Glutamatergic neuron (in vitro differentiated cells): Measurements from ENCODE around the gene CEP112. TPM values are rescaled to one million over a fixed set of nuclear protein-coding genes. Genes with fewer than 3 reads are reported as not detected.
"Not testable (repeated sequence)": the region's sequence is repeated elsewhere in the genome, so short reads cannot be mapped to it uniquely, and the experiment has no call there.

Source experiments
- DNase-seq: peaks from one replicate; pipeline ENCODE4 v3.0.0; 2022
- H3K27ac Mint-ChIP-seq: one replicate; pipeline ENCODE4 v1.8.0; 2020; ENCODE audit warnings: mild to moderate bottlenecking, mixed read lengths, inconsistent platforms; ENCODE audit not compliant: unreplicated experiment
- H3K27me3 Mint-ChIP-seq: one replicate; pipeline ENCODE4 v1.8.0; 2020; ENCODE audit warnings: mild to moderate bottlenecking, moderate library complexity, mixed read lengths, inconsistent platforms; ENCODE audit not compliant: unreplicated experiment
- H3K36me3 Mint-ChIP-seq: one replicate; pipeline ENCODE4 v1.8.0; 2020; ENCODE audit warnings: mild to moderate bottlenecking, mixed read lengths, inconsistent platforms; ENCODE audit not compliant: unreplicated experiment
- H3K4me1 Mint-ChIP-seq: one replicate; pipeline ENCODE4 v1.8.0; 2020; ENCODE audit warnings: mild to moderate bottlenecking, low read depth, mixed read lengths, inconsistent platforms; ENCODE audit not compliant: unreplicated experiment
- H3K4me3 Mint-ChIP-seq: one replicate; pipeline ENCODE4 v1.8.0; 2020; ENCODE audit warnings: mild to moderate bottlenecking, mixed read lengths, inconsistent platforms; ENCODE audit not compliant: unreplicated experiment
- H3K9me3 Mint-ChIP-seq: one replicate; pipeline ENCODE4 v1.8.0; 2020; ENCODE audit warnings: mild to moderate bottlenecking, moderate library complexity, mixed read lengths, inconsistent platforms; ENCODE audit not compliant: unreplicated experiment
- CTCF ChIP-seq: fragments of 200-600 bp; sonication (generic); IDR thresholded peaks from one replicate; pipeline ENCODE4 v1.5.0; 2021; ENCODE audit not compliant: partially characterized antibody, unreplicated experiment
- total RNA-seq: library from RNA; stranded (reverse); fragmentation: NEBNext Ultra II Directional; extraction: Animal tissue kit (Norgen Biotek cat#: 25700); gene quantifications from one replicate; pipeline ENCODE4 v1.2.1, GENCODE V29; 2021; ENCODE audit not compliant: unreplicated experiment

Gene CEP112
- total RNA-seq, 1 donor from 2014 or later: 8.5 TPM

- H3K36me3 Mint-ChIP-seq: peaks cover 10% of the 10 kb centered on the region
- peaks cover 7% of the 10 kb centered on the region for H3K9me3 Mint-ChIP-seq
- no peak overlapping the region for H3K4me3 Mint-ChIP-seq
- H3K27ac Mint-ChIP-seq: no peak overlapping the region
- H3K4me1 Mint-ChIP-seq: no peaks in the 10 kb centered on the region
- no peak for TF ChIP-seq CTCF
- DNase-seq: no peak
- H3K27me3 Mint-ChIP-seq: no peaks in the 10 kb centered on the region
Observed at GRCh38 chr17:65813306-65813705, 378.6 kb downstream of the CEP112 start.

- Mint-ChIP-seq H3K27ac (no peak overlapping the region), H3K36me3 (peaks cover 23% of the 10 kb centered on the region), H3K27me3 (no peaks in the 10 kb centered on the region), H3K4me3 (no peak overlapping the region), H3K9me3 (peaks cover 16% of the 10 kb centered on the region), H3K4me1 (no peaks in the 10 kb centered on the region)
- no peak for DNase-seq
- no peak for TF ChIP-seq CTCF
Observed at GRCh38 chr17:65811043-65811442, 380.9 kb downstream of the CEP112 start.

- no peak for DNase-seq
- Mint-ChIP-seq H3K36me3 (peaks cover 24% of the 10 kb centered on the region), H3K4me1 (no peaks in the 10 kb centered on the region), H3K9me3 (peaks cover 16% of the 10 kb centered on the region), H3K27me3 (no peaks in the 10 kb centered on the region), H3K4me3 (no peak overlapping the region), H3K27ac (no peak overlapping the region)
- TF ChIP-seq CTCF: no peak
Observed at GRCh38 chr17:65809366-65809765, 382.6 kb downstream of the CEP112 start.

- peaks cover 16% of the 10 kb centered on the region for H3K9me3 Mint-ChIP-seq
- H3K36me3 Mint-ChIP-seq: peaks cover 24% of the 10 kb centered on the region
- H3K4me1 Mint-ChIP-seq, H3K27ac Mint-ChIP-seq, H3K27me3 Mint-ChIP-seq, H3K4me3 Mint-ChIP-seq, DNase-seq: not testable (repeated sequence)
Observed at GRCh38 chr17:65808566-65808965, 383.4 kb downstream of the CEP112 start.

- no peak overlapping the region for H3K4me3 Mint-ChIP-seq
- TF ChIP-seq CTCF: no peak
Observed at GRCh38 chr17:65807361-65807760, 384.6 kb downstream of the CEP112 start.

GRCh38 chr17:65801513-65801912 lies 390.4 kb downstream of the CEP112 start:
- H3K27me3 Mint-ChIP-seq: no peaks in the 10 kb centered on the region
- no peak overlapping the region for H3K27ac Mint-ChIP-seq
- H3K4me1 Mint-ChIP-seq: no peaks in the 10 kb centered on the region
- H3K4me3 Mint-ChIP-seq: no peak overlapping the region
- peaks cover 13% of the 10 kb centered on the region for H3K36me3 Mint-ChIP-seq
- no peak for TF ChIP-seq CTCF
- H3K9me3 Mint-ChIP-seq: peaks cover 4% of the 10 kb centered on the region
- DNase-seq: no peak

More at GRCh38 chr17:65807361-65807760, 384.6 kb downstream of the CEP112 start:
- H3K27me3 Mint-ChIP-seq: no peaks in the 10 kb centered on the region
- peaks cover 30% of the 10 kb centered on the region for H3K36me3 Mint-ChIP-seq
- H3K4me1 Mint-ChIP-seq: no peaks in the 10 kb centered on the region
- DNase-seq: no peak
- peaks cover 16% of the 10 kb centered on the region for H3K9me3 Mint-ChIP-seq
- no peak overlapping the region for H3K27ac Mint-ChIP-seq
